ENCODE results near the gene CRYBG1. TPM values are rescaled to one million over a fixed set of nuclear protein-coding genes. Genes with fewer than 3 reads are reported as not detected.

CRYBG1 gene
- total and polyA plus RNA-seq, 2 of the 13 experiments (the other 11 are each of a cell fraction or from before 2014, with no cell fraction given), result 10.1 to 21.9 TPM

- FAIRE-seq (no peak), ATAC-seq (no peak), DNase-seq (ENCODE audit: low spot score) (no peak)
- CTCF ChIA-PET (ENCODE audit: low intra/inter-chr PET ratio, low total read pairs), result no interaction called here
- Histone ChIP-seq H4K20me1 (ENCODE audit: insufficient read depth, low read length) (no peaks in the 10 kb centered on the region), H3K9ac (ENCODE audit: insufficient read depth, low read depth, low read length) (no peak overlapping the region), H3K27me3 (ENCODE audit: control insufficient read depth in 1 of 2, insufficient read depth in 2 of 2, low read length in 2 of 2) (no peaks in the 10 kb centered on the region), H2AFZ (ENCODE audit: low read length) (no peak overlapping the region), H3K27ac (ENCODE audit: extremely low read length, insufficient read depth, low read length) (no peak overlapping the region), H3K36me3 (replicated peaks in 1 of 2; ENCODE audit: control insufficient read depth in 1 of 2, insufficient read depth in 2 of 2, low read length in 2 of 2) (no peaks in the 10 kb centered on the region), H3K4me2 (ENCODE audit: low read depth, low read length) (no peak overlapping the region), H3K79me2 (ENCODE audit: insufficient read depth, low read length) (no peaks in the 10 kb centered on the region), H3K4me3 (replicated peaks in 1 of 3; ENCODE audit: insufficient read depth in 1 of 3, low read depth in 2 of 3, low read length in 3 of 3) (no peak overlapping the region), H3K9me3 (ENCODE audit: low read length) (no peaks in the 10 kb centered on the region), H3K4me1 (ENCODE audit: insufficient read depth, low read length) (peaks cover 25% of the 10 kb centered on the region; the same call in 1 of the 2 replicates)
- BruUV-seq (replicated peaks), result no TSS peak
- POLR2A ChIA-PET, result no interaction called here
- intact Hi-C loops (cut with micrococcal nuclease; ENCODE audit: unreplicated experiment), result no loop called here
- 0% methylated on average over 1 of the region's 1 CpG for whole genome bisulfite sequencing (ENCODE audit: low lambda C conversion rate)
- in situ Hi-C loops (cut with HindIII; ENCODE audit: extremely low pct_ligation_motif_present, low pct_unique_long_range_greater_than_20kb), result no loop called here
- TF ChIP-seq ZNF235 (CRISPR knock-in tag; IDR thresholded peaks at IDR 0.05; ENCODE audit: borderline replicate concordance) (no peak), KLF12 (CRISPR knock-in tag; IDR thresholded peaks at IDR 0.05; ENCODE audit: borderline replicate concordance) (no peak), ZNF44 (CRISPR knock-in tag; IDR thresholded peaks at IDR 0.05) (no peak), ATM (IDR thresholded peaks at IDR 0.05; ENCODE audit: borderline replicate concordance) (no peak), HNF1A (IDR thresholded peaks at IDR 0.05; ENCODE audit: low read depth) (no peak), HNF1A (CRISPR knock-in tag; IDR thresholded peaks at IDR 0.05; ENCODE audit: borderline replicate concordance) (no peak), THAP9 (CRISPR knock-in tag; IDR thresholded peaks at IDR 0.05; ENCODE audit: borderline replicate concordance) (no peak), HOXD1 (CRISPR knock-in tag; IDR thresholded peaks at IDR 0.05) (no peak), SP4 (CRISPR knock-in tag; IDR thresholded peaks at IDR 0.05) (no peak), TP53 (CRISPR knock-in tag; conservative IDR thresholded peaks at IDR 0.05) (no peak), ZNF292 (CRISPR knock-in tag; IDR thresholded peaks at IDR 0.05; ENCODE audit: borderline replicate concordance, low read depth) (no peak), RAD21 (CRISPR knock-in tag; IDR thresholded peaks at IDR 0.05) (no peak), ZBTB44 (CRISPR knock-in tag; IDR thresholded peaks at IDR 0.05) (no peak), TCF12 (IDR thresholded peaks at IDR 0.05) (no peak), TCF12 (CRISPR knock-in tag; IDR thresholded peaks at IDR 0.05) (no peak), ATAD3A (CRISPR knock-in tag; IDR thresholded peaks at IDR 0.05) (no peak), ZNF784 (CRISPR knock-in tag; IDR thresholded peaks at IDR 0.05; ENCODE audit: borderline replicate concordance) (no peak)
Measured at GRCh38 chr6:106452628-106453027, 92.1 kb downstream of the CRYBG1 start.
